Loucy (cell line): ENCODE data around the gene ZFP1.

Experiments used
- EZH2phosphoT487 ChIP-seq: fragments of 200-600 bp; IDR thresholded peaks from 2 replicates; pipeline ENCODE4 v1.6.1; 2018; ENCODE audit warnings: antibody characterized with exemption, mild to moderate bottlenecking, moderate library complexity, borderline replicate concordance
- TF ChIP-seq, protein P1 (sequence below): fragments of 200-600 bp; sonication (generic); conservative IDR thresholded peaks from 2 replicates; pipeline ENCODE4 v1.5.1; 2014; ENCODE audit warnings: mild to moderate bottlenecking, antibody characterized with exemption, low read length

DNA sequence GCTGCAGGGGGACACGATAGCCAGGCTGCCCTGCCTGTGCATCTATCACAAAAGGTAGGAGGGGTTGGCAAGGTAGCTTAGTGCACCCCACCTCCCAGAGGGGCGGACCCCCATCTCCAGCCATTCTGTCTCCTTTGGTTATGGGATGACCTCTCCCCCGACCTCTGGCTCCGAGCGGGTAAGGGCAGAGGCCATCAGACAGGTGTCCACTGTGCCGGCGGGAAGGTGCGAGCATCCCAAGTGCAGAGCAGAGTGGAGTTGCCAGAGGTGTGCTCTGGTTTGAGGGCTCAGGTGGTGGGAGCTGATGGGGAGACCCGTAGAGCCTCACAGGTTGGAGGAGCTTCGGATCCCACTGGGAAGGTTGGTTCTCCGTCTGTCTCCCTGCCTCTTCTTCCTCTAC, 43.5 kb upstream of the ZFP1 start:
- TF ChIP-seq, protein P1, sequence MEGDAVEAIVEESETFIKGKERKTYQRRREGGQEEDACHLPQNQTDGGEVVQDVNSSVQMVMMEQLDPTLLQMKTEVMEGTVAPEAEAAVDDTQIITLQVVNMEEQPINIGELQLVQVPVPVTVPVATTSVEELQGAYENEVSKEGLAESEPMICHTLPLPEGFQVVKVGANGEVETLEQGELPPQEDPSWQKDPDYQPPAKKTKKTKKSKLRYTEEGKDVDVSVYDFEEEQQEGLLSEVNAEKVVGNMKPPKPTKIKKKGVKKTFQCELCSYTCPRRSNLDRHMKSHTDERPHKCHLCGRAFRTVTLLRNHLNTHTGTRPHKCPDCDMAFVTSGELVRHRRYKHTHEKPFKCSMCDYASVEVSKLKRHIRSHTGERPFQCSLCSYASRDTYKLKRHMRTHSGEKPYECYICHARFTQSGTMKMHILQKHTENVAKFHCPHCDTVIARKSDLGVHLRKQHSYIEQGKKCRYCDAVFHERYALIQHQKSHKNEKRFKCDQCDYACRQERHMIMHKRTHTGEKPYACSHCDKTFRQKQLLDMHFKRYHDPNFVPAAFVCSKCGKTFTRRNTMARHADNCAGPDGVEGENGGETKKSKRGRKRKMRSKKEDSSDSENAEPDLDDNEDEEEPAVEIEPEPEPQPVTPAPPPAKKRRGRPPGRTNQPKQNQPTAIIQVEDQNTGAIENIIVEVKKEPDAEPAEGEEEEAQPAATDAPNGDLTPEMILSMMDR = no peak
- TF ChIP-seq EZH2phosphoT487 = no peak
